NT2/D1 (cell line): Measurements from ENCODE around the gene KIFBP.
"Not testable (repeated sequence)": the region's sequence is repeated elsewhere in the genome, so short reads cannot be mapped to it uniquely, and the experiment has no call there.

ENCODE experiments used
- DNase-seq: peaks from one replicate; pipeline ENCODE4 v3.0.0-alpha.2; 2011; ENCODE audit warnings: low read depth, low spot score
- H3K27me3 ChIP-seq: 2 replicates; pipeline ENCODE4 v1.6.0; 2011; ENCODE audit warnings: mild to moderate bottlenecking; ENCODE audit not compliant: insufficient read length, insufficient read depth
- H3K36me3 ChIP-seq: 2 replicates; pipeline ENCODE4 v1.6.1; 2011; ENCODE audit warnings: mild to moderate bottlenecking, low read length, mixed read lengths; ENCODE audit not compliant: insufficient read depth, insufficient read length
- H3K4me1 ChIP-seq: 2 replicates; pipeline ENCODE4 v1.5.1; 2011; ENCODE audit not compliant: insufficient read depth, insufficient read length
- H3K4me3 ChIP-seq: 2 replicates; pipeline ENCODE4 v1.5.1; 2011; ENCODE audit warnings: low read depth; ENCODE audit not compliant: insufficient read length
- H3K9ac ChIP-seq: 2 replicates; pipeline ENCODE4 v1.6.0; 2011; ENCODE audit warnings: low read depth; ENCODE audit not compliant: insufficient read length
- H3K9me3 ChIP-seq: 2 replicates; pipeline ENCODE4 v1.5.1; 2011; ENCODE audit warnings: mild to moderate bottlenecking, low read length; ENCODE audit not compliant: insufficient read depth
- SUZ12 ChIP-seq: IDR thresholded peaks from 2 replicates; pipeline ENCODE4 v1.6.1; 2011; ENCODE audit not compliant: insufficient read length, insufficient read depth; ENCODE audit errors: extremely low read depth
- YY1 ChIP-seq: IDR thresholded peaks from 2 replicates; pipeline ENCODE4 v1.6.1; 2011; ENCODE audit not compliant: insufficient read length, insufficient read depth
- ZNF274 ChIP-seq: IDR thresholded peaks from 2 replicates; pipeline ENCODE4 v1.6.1; 2011; ENCODE audit warnings: mild to moderate bottlenecking, low read depth, low read length

KIFBP gene

GRCh38 chr10:69033256-69033655 lies 44.7 kb downstream of the KIFBP start:
- Histone ChIP-seq H3K9me3 (no peaks in the 10 kb centered on the region; the same call in 1 of the 2 replicates), H3K36me3 (no peaks in the 10 kb centered on the region), H3K4me3 (no peak overlapping the region), H3K4me1 (no peaks in the 10 kb centered on the region), H3K27me3 (no peaks in the 10 kb centered on the region), H3K9ac (no peak overlapping the region)
- TF ChIP-seq ZNF274, result no peak
- TF ChIP-seq SUZ12, result no peak
- no peak for TF ChIP-seq YY1
- DNase-seq, result no peak

GRCh38 chr10:69037489-69037888 lies 48.9 kb downstream of the KIFBP start:
- H3K27me3 ChIP-seq, result no peaks in the 10 kb centered on the region
- H3K4me1 ChIP-seq, result no peaks in the 10 kb centered on the region
- no peak for DNase-seq
- H3K9me3 ChIP-seq, result no peaks in the 10 kb centered on the region
- no peaks in the 10 kb centered on the region for H3K36me3 ChIP-seq
- no peak for TF ChIP-seq SUZ12
- H3K9ac ChIP-seq, result no peak overlapping the region
- H3K4me3 ChIP-seq, result no peak overlapping the region

- H3K4me3 ChIP-seq, H3K36me3 ChIP-seq, DNase-seq, H3K4me1 ChIP-seq, H3K27me3 ChIP-seq, H3K9ac ChIP-seq, H3K9me3 ChIP-seq: not testable (repeated sequence)
Observed at GRCh38 chr10:69040904-69041303, 52.3 kb downstream of the KIFBP start.

DNA sequence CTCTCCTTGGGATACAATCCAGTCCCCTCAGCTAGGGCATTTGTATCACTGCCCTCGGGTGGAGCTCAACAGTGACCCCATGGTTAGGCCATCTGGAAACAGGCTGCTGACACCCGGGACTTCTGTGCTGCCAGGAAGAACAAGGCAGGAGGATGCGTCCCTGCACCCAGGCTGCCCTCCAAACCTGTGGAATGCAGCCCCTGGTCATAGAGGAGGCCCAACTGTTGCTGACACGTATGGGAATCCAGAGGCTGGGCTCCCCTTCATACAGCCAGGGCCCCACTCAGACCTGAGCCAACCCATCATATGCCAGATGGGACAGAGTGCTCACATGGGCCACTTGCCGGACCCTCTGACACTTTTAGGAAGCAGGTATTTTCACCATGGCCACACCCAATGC lies 53.8 kb downstream of the KIFBP start:
- Histone ChIP-seq H3K9ac (no peak overlapping the region), H3K4me1 (no peaks in the 10 kb centered on the region), H3K9me3 (no peaks in the 10 kb centered on the region), H3K4me3 (no peak overlapping the region), H3K36me3 (no peaks in the 10 kb centered on the region), H3K27me3 (no peaks in the 10 kb centered on the region)
- DNase-seq, result no peak
- TF ChIP-seq YY1 (no peak), SUZ12 (no peak), ZNF274 (no peak)

DNA sequence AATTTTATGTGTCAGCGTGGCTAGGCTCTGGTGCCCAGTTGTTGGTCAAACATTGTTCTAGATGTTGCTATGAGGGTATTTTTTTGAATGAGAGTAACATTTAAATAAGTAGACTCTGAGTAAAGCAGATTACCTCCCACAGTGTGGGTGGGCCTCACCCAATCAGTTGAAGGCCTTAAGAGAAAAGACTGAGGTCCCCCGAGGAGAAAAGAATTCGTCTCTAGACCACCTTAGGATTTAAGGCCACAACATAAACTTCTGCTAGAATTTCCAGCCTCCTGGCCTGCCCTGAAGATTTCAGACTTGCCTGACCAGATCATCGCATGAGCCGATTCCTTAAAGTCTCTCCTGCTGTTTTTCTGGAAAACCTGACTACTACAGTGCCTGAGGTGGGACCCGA lies 54.2 kb downstream of the KIFBP start:
- Histone ChIP-seq H3K36me3 (no peaks in the 10 kb centered on the region), H3K4me1 (no peaks in the 10 kb centered on the region), H3K9me3 (no peaks in the 10 kb centered on the region), H3K4me3 (no peak overlapping the region), H3K27me3 (no peaks in the 10 kb centered on the region), H3K9ac (no peak overlapping the region)
- DNase-seq, result no peak
- TF ChIP-seq YY1, result no peak
- no peak for TF ChIP-seq SUZ12
- no peak for TF ChIP-seq ZNF274

- no peak for DNase-seq
- Histone ChIP-seq H3K4me3 (no peak overlapping the region), H3K27me3 (no peaks in the 10 kb centered on the region), H3K4me1 (no peaks in the 10 kb centered on the region), H3K9me3 (no peaks in the 10 kb centered on the region), H3K36me3 (no peaks in the 10 kb centered on the region), H3K9ac (no peak overlapping the region)
- no peak for TF ChIP-seq SUZ12
- no peak for TF ChIP-seq YY1
- TF ChIP-seq ZNF274, result no peak
Observed at GRCh38 chr10:69043931-69044531, 55.4 kb downstream of the KIFBP start.

DNA sequence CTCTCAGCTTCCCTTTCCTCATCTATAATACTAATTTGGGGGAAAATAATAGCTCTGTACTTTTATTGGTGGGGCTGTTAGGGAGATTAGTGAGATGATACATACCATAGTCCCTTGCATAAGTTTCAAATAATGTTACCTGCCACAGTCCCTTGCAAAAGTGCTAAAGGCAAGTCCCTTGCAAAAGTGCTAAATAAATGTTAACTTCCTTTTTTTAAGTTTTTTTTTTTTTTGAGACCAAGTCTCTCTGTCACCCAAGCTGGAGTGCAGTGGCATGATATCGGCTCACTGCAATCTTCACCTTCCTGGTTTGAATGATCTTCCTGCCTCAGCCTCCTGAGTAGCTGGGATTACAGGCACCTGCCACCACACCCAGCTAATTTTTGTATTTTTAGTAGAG lies 55.9 kb downstream of the KIFBP start:
- Histone ChIP-seq H3K4me3 (no peak overlapping the region), H3K9me3 (no peaks in the 10 kb centered on the region), H3K9ac (no peak overlapping the region), H3K36me3 (no peaks in the 10 kb centered on the region), H3K4me1 (no peaks in the 10 kb centered on the region), H3K27me3 (no peaks in the 10 kb centered on the region)
- TF ChIP-seq SUZ12, result no peak
- DNase-seq, result no peak
